Neural crest cell (in vitro differentiated cells): ENCODE measurements around the gene UVRAG. TPM values are rescaled to one million over a fixed set of nuclear protein-coding genes. Genes with fewer than 3 reads are reported as not detected.
A peak's percentile ranks its signal among the peaks of the same experiment; 100 is the strongest.

Experiments
- DNase-seq: peaks from one replicate; pipeline ENCODE4 v3.0.0; 2021; ENCODE audit warnings: low read depth, mixed read lengths, low spot score
- H3K27ac Mint-ChIP-seq: one replicate; pipeline ENCODE4 v1.8.0; 2021; ENCODE audit warnings: mild to moderate bottlenecking, mixed read lengths; ENCODE audit not compliant: unreplicated experiment
- H3K27me3 Mint-ChIP-seq: 2 replicates; pipeline ENCODE4 v1.8.0; 2021; ENCODE audit warnings: low read depth, mild to moderate bottlenecking, mixed read lengths
- H3K36me3 Mint-ChIP-seq: 2 replicates; pipeline ENCODE4 v1.8.0; 2021; ENCODE audit warnings: low read depth, mild to moderate bottlenecking, mixed read lengths
- H3K4me1 Mint-ChIP-seq: 2 replicates; pipeline ENCODE4 v1.8.0; 2021; ENCODE audit warnings: mixed read lengths
- H3K4me3 Mint-ChIP-seq: one replicate; pipeline ENCODE4 v1.8.0; 2021; ENCODE audit warnings: mild to moderate bottlenecking, mixed read lengths
- H3K9me3 Mint-ChIP-seq: 2 replicates; pipeline ENCODE4 v1.8.0; 2021; ENCODE audit warnings: mixed read lengths
- CTCF ChIP-seq: fragments of 200-600 bp; sonication (generic); conservative IDR thresholded peaks from 2 replicates; pipeline ENCODE4 v1.5.0; 2021; ENCODE audit warnings: antibody characterized with exemption, mild to moderate bottlenecking
- total RNA-seq: library from RNA; stranded (reverse); gene quantifications from 2 replicates; pipeline ENCODE4 v1.2.1, GENCODE V29; 2021

Gene UVRAG
- total RNA-seq, 1 donor from 2014 or later, result 29.0 TPM

- Mint-ChIP-seq H3K9me3 (no peaks in the 10 kb centered on the region), H3K4me3 (no peak overlapping the region), H3K27ac (no peak overlapping the region), H3K36me3 (peaks cover 10% of the 10 kb centered on the region), H3K27me3 (no peaks in the 10 kb centered on the region), H3K4me1 (no peaks in the 10 kb centered on the region)
- no peak for TF ChIP-seq CTCF
- DNase-seq, result no peak
Observed at GRCh38 chr11:76140912-76141574, 326.0 kb downstream of the UVRAG start.

- no peak for DNase-seq
- H3K36me3 Mint-ChIP-seq, result peaks cover 10% of the 10 kb centered on the region
- H3K27me3 Mint-ChIP-seq, result no peaks in the 10 kb centered on the region
- H3K4me1 Mint-ChIP-seq, result no peaks in the 10 kb centered on the region
- peak overlapping the region; percentile 67 for H3K27ac Mint-ChIP-seq
- H3K4me3 Mint-ChIP-seq, result no peak overlapping the region
- no peaks in the 10 kb centered on the region for H3K9me3 Mint-ChIP-seq
- no peak for TF ChIP-seq CTCF
Observed at GRCh38 chr11:76141901-76142588, 327.0 kb downstream of the UVRAG start.

- Mint-ChIP-seq H3K9me3 (no peaks in the 10 kb centered on the region), H3K4me3 (no peak overlapping the region), H3K27me3 (no peaks in the 10 kb centered on the region), H3K4me1 (no peaks in the 10 kb centered on the region), H3K36me3 (peaks cover 10% of the 10 kb centered on the region), H3K27ac (no peak overlapping the region)
- no peak for TF ChIP-seq CTCF
- DNase-seq, result no peak
Observed at GRCh38 chr11:76143274-76143673, 328.3 kb downstream of the UVRAG start.

- Mint-ChIP-seq H3K27me3 (no peaks in the 10 kb centered on the region), H3K9me3 (no peaks in the 10 kb centered on the region), H3K4me1 (peaks cover 8% of the 10 kb centered on the region), H3K27ac (peak overlapping the region; percentile 23), H3K36me3 (peaks cover 3% of the 10 kb centered on the region), H3K4me3 (no peak overlapping the region)
- no peak for DNase-seq
- no peak for TF ChIP-seq CTCF
Observed at GRCh38 chr11:76147106-76147740, 332.2 kb downstream of the UVRAG start.

- H3K4me3 Mint-ChIP-seq, result no peak overlapping the region
- H3K36me3 Mint-ChIP-seq, result peaks cover 3% of the 10 kb centered on the region
- peaks cover 3% of the 10 kb centered on the region for H3K27me3 Mint-ChIP-seq
- DNase-seq, result no peak
- H3K9me3 Mint-ChIP-seq, result no peaks in the 10 kb centered on the region
- no peak for TF ChIP-seq CTCF
- H3K27ac Mint-ChIP-seq, result no peak overlapping the region
- peaks cover 14% of the 10 kb centered on the region for H3K4me1 Mint-ChIP-seq
Observed at GRCh38 chr11:76148231-76148630, 333.2 kb downstream of the UVRAG start.
